K562 (cell line): ENCODE measurements around the gene SCARB2. TPM values are rescaled to one million over a fixed set of nuclear protein-coding genes. Genes with fewer than 3 reads are reported as not detected.

Experiments used
- ATAC-seq: fragments of 200-7000 bp; cut with Tn5 transposase; 3 replicates; pipeline ENCODE4 v1.9.1; 2020; ENCODE audit warnings: moderate library complexity
- BruUV-seq: library from RNA; stranded (reverse); fragments of 400-500 nt; replicated peaks from 2 replicates; lab custom pipeline; 2021; lab: Mats Ljungman, UMichigan
- CTCF ChIA-PET: fragments of 300-600 bp; formaldehyde crosslinking; extraction: SDS; loops from one replicate; lab custom pipeline; 2021; ENCODE audit warnings: low intra/inter-chr PET ratio; lab: Yijun Ruan, JAX
- POLR2A ChIA-PET: fragments of 300-600, 350-650 bp; sonication (Branson Sonifier 250); formaldehyde crosslinking; extraction: SDS; loops from one replicate; lab custom pipeline; 2021; ENCODE audit warnings: antibody characterized with exemption, inconsistent platforms; lab: Yijun Ruan, JAX
- DNase-seq, 4 experiments: peaks; one replicate each; pipeline versions ENCODE4 v3.0.0 to v3.0.0-alpha.2; 2011 to 2018; ENCODE audit warnings: low spot score in 3 of 4, mixed read lengths in 3 of 4; ENCODE audit errors: extremely low read depth in 1 of 4
- FAIRE-seq: peaks from 2 replicates; lab custom pipeline; 2011; peaks lifted over from hg19 to GRCh38; lab: Jason Lieb, UNC
- H2AFZ ChIP-seq: 2 replicates; pipeline ENCODE4 v1.6.0; 2011; ENCODE audit warnings: low read depth, low read length, control low read depth, inconsistent platforms
- H3K27ac ChIP-seq: fragments of 200-600 bp; 3 replicates; pipeline ENCODE4 v1.8.0; 2011; ENCODE audit warnings: low read depth, mild to moderate bottlenecking, control low read depth, inconsistent platforms, low read length, moderate library complexity, mixed read lengths; ENCODE audit errors: extremely low read depth
- H3K27me3 ChIP-seq, 2 experiments: fragments of 300-600 bp in 1 of 2; 2 replicates in 1 of 2; 3 replicates in 1 of 2; pipeline versions ENCODE4 v1.6.0 to v1.8.0; 2011; ENCODE audit warnings: inconsistent platforms in 2 of 2, low read length in 2 of 2, mild to moderate bottlenecking in 1 of 2, mixed read lengths in 1 of 2, moderate library complexity in 1 of 2; ENCODE audit not compliant: control insufficient read depth in 2 of 2, insufficient read depth in 2 of 2
- H3K36me3 ChIP-seq: fragments of 300-600 bp; 3 replicates; pipeline ENCODE4 v1.8.0; 2011; ENCODE audit warnings: mild to moderate bottlenecking, low read length, inconsistent platforms; ENCODE audit not compliant: control insufficient read depth, insufficient read depth
- H3K4me1 ChIP-seq, 2 experiments: fragments of 200-600 bp in 1 of 2; replicated peaks in 1 of 2; 2 replicates in 1 of 2; 3 replicates in 1 of 2; pipeline versions ENCODE4 v1.5.1 to v1.8.0; 2011; ENCODE audit warnings: inconsistent platforms in 2 of 2, low read length in 2 of 2, mild to moderate bottlenecking in 1 of 2, mixed read lengths in 1 of 2, moderate library complexity in 1 of 2; ENCODE audit not compliant: control insufficient read depth in 2 of 2, insufficient read depth in 2 of 2
- H3K4me2 ChIP-seq: 2 replicates; pipeline ENCODE4 v1.6.1; 2011; ENCODE audit warnings: low read length, control low read depth, inconsistent platforms, mixed read lengths; ENCODE audit not compliant: insufficient read depth
- H3K4me3 ChIP-seq: fragments of 200-600 bp; sonication (generic), shearing (Covaris generic); 2 replicates; pipeline ENCODE4 v1.5.1; 2016; ENCODE audit warnings: control low read depth, inconsistent platforms
- H3K79me2 ChIP-seq: fragments of 200-600 bp; 3 replicates; pipeline ENCODE4 v1.8.0; 2011; ENCODE audit warnings: low read length, inconsistent platforms; ENCODE audit not compliant: control insufficient read depth, insufficient read depth
- H3K9ac ChIP-seq, 2 experiments: 2 replicates each; pipeline versions ENCODE4 v1.6.0 to v1.6.1; 2011; ENCODE audit warnings: low read depth in 2 of 2, low read length in 2 of 2, control low read depth in 1 of 2, inconsistent platforms in 1 of 2, mild to moderate bottlenecking in 1 of 2, mixed read lengths in 1 of 2; ENCODE audit not compliant: insufficient read depth in 1 of 2
- H3K9me1 ChIP-seq: one replicate; pipeline ENCODE4 v1.6.0; 2011; ENCODE audit warnings: inconsistent platforms, mild to moderate bottlenecking, low read length, moderate library complexity; ENCODE audit not compliant: control insufficient read depth, insufficient read depth
- H3K9me3 ChIP-seq: replicated peaks from 2 replicates; pipeline ENCODE4 v1.5.1; 2011; ENCODE audit warnings: low read depth, low read length, inconsistent platforms; ENCODE audit not compliant: control insufficient read depth, insufficient read depth
- H4K20me1 ChIP-seq: replicated peaks from 2 replicates; pipeline ENCODE4 v1.6.1; 2011; ENCODE audit warnings: low read length, inconsistent platforms, mixed read lengths; ENCODE audit not compliant: control insufficient read depth, insufficient read depth
- GTF2F1 ChIP-seq: IDR thresholded peaks from 2 replicates; pipeline ENCODE4 v1.6.1; 2011; ENCODE audit warnings: low read depth, low read length, improper control_type of control experiment
- MAFG ChIP-seq: fragments of 450-650 bp; conservative IDR thresholded peaks from 2 replicates; pipeline ENCODE4 v1.6.1; 2016; ENCODE audit warnings: missing genetic modification characterization, missing compliant biosample characterization
- MAFK ChIP-seq: IDR thresholded peaks from 2 replicates; pipeline ENCODE4 v1.6.1; 2011; ENCODE audit warnings: low read length, improper control_type of control experiment
- NR1H2 ChIP-seq: sonication (generic); formaldehyde crosslinking; IDR thresholded peaks from 2 replicates; pipeline ENCODE4 v1.4.0; 2020; ENCODE audit warnings: mild to moderate bottlenecking, missing genetic modification reagents
- PURB ChIP-seq: sonication (generic); formaldehyde crosslinking; IDR thresholded peaks from 2 replicates; pipeline ENCODE4 v1.9.0; 2021; ENCODE audit warnings: low read depth, mild to moderate bottlenecking, missing genetic modification reagents
- RBBP5 ChIP-seq: fragments of 200-600 bp; sonication (generic); IDR thresholded peaks from 2 replicates; pipeline ENCODE4 v1.6.1; 2012; ENCODE audit warnings: borderline replicate concordance, mild to moderate bottlenecking, low read length, control low read depth, inconsistent platforms; ENCODE audit not compliant: insufficient read depth, poor library complexity, severe bottlenecking
- SIRT6 ChIP-seq: IDR thresholded peaks from one replicate; pipeline ENCODE4 v1.6.1; 2012; ENCODE audit warnings: low read depth, mild to moderate bottlenecking, control low read depth, inconsistent platforms, low read length, moderate library complexity
- YBX1 ChIP-seq: fragments of 450-650 bp; IDR thresholded peaks from 2 replicates; pipeline ENCODE4 v1.7.1; 2016; ENCODE audit warnings: mild to moderate bottlenecking
- ZC3H8 ChIP-seq: fragments of 450-650 bp; IDR thresholded peaks from 2 replicates; pipeline ENCODE4 v1.6.1; 2017
- ZNF175 ChIP-seq: fragments of 200-800 bp; sonication (Bioruptor generic); IDR thresholded peaks from 2 replicates; pipeline ENCODE4 v1.6.1; 2016; ENCODE audit warnings: low read depth, mild to moderate bottlenecking, missing genetic modification characterization, missing compliant biosample characterization
- ZNF23 ChIP-seq: fragments of 250-450 bp; sonication (Bioruptor Pico); IDR thresholded peaks from 2 replicates; pipeline ENCODE4 v1.4.0; 2020; ENCODE audit warnings: mild to moderate bottlenecking
- ZNF436 ChIP-seq: fragments of 250-450, 450-650 bp; sonication (Bioruptor Pico); formaldehyde crosslinking; IDR thresholded peaks from 2 replicates; pipeline ENCODE4 v1.7.0; 2020; ENCODE audit warnings: mild to moderate bottlenecking
- ZNF445 ChIP-seq: fragments of 250-450 bp; sonication (Bioruptor Pico); IDR thresholded peaks from 2 replicates; pipeline ENCODE4 v1.4.0; 2020; ENCODE audit warnings: low read depth, mild to moderate bottlenecking, moderate library complexity
- ZNF584 ChIP-seq: fragments of 200-800 bp; sonication (Bioruptor generic); IDR thresholded peaks from 2 replicates; pipeline ENCODE4 v1.6.1; 2016; ENCODE audit warnings: low read depth, mild to moderate bottlenecking, missing genetic modification characterization, missing compliant biosample characterization
- WGBS: fragments of 100-300 bp; shearing (Covaris generic); methylation state at CpG from one replicate; pipeline ENCODE4 v1.1.6; 2016; ENCODE audit warnings: low coverage, mixed read lengths; ENCODE audit not compliant: insufficient coverage; ENCODE audit errors: missing lambda C conversion rate; 5-methylcytosine and 5-hydroxymethylcytosine counted together
- in situ Hi-C: fragments of 300-500 bp; cut with MboI; formaldehyde crosslinking; loops from 4 replicates; pipeline ENCODE4 v1.15.0; 2018; ENCODE audit warnings: inconsistent platforms, mixed read lengths
- intact Hi-C: fragments of 100-400 bp; cut with micrococcal nuclease; formaldehyde crosslinking; loops from 2 replicates; pipeline ENCODE4 v1.14.2; 2022
- polyA plus RNA-seq, 8 experiments: library from polyadenylated mRNA; depleted of rRNA in 4 of 8; stranded (reverse) in 5 of 8; unstranded in 3 of 8; fragments of >200 nt; fragmentation: Nextera tagmentation in 2 of 8; fragmentation: Illumina TruSeq in 1 of 8; extraction: Ambion mirVana in 2 of 8; extraction: Trizol in 1 of 8; gene quantifications; 2 replicates each; pipeline versions ENCODE4 v1.2.1 to v1.2.3, GENCODE V29; 2011 to 2014; ENCODE audit warnings: inconsistent platforms in 1 of 8, missing spikeins in 1 of 8
- total RNA-seq, 7 experiments: library from RNA; depleted of rRNA in 6 of 7; stranded (reverse); fragments of >200 nt in 6 of 7; fragmentation: Illumina TruSeq in 2 of 7; extraction: Trizol in 2 of 7; gene quantifications; 2 replicates each; pipeline versions ENCODE4 v1.2.1 to v1.2.3, GENCODE V29; 2011 to 2021; ENCODE audit warnings: low replicate concordance in 1 of 7
- TF ChIP-seq, protein P1 (sequence below): sonication (generic); formaldehyde crosslinking; IDR thresholded peaks from 2 replicates; pipeline ENCODE4 v1.8.0; 2022; ENCODE audit warnings: mild to moderate bottlenecking, missing genetic modification reagents
- TF ChIP-seq, protein P2 (sequence below): fragments of 250-450 bp; sonication (Bioruptor Pico); IDR thresholded peaks from 2 replicates; pipeline ENCODE4 v1.5.0; 2020; ENCODE audit warnings: mild to moderate bottlenecking

SCARB2 gene
- total and polyA plus RNA-seq, 9 of the 15 experiments (the other 6 are each of a cell fraction or from before 2014, with no cell fraction given): 6.1 to 25.8 (median 17.8) TPM

DNA sequence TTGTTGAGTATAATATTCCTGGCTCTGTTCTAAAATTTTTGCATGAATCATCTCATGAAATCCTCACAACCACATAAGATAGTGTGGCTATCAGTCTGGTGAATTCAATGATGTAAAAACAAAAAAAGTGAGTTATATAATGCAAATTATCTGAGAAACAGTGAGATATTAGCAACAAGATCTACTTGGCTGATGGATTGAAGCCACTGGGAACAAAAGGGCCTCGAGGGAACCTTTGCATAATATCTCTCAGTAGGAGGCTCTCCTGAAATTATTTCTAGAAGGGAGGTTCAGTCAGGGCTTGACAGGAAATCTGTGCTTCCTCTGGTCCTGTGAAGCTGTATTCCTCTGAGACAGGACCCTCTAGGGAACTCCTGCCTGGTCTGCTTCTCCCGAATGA, 35.3 kb downstream of the SCARB2 start:
- H3K27me3 ChIP-seq: no peaks in the 10 kb centered on the region
- H3K36me3 ChIP-seq: peaks cover 24% of the 10 kb centered on the region; the same call in 2 of the 3 replicates
- no peak overlapping the region for H3K4me3 ChIP-seq
- WGBS: 48% methylated on average over 2 of the region's 2 CpGs
- H3K79me2 ChIP-seq: no peaks in the 10 kb centered on the region
- H3K4me1 ChIP-seq: peaks cover 0 to 5% of the 10 kb centered on the region in 2 experiments; a peak in 3 of 5 replicates
- H3K27ac ChIP-seq: no peak overlapping the region
- intact Hi-C loops (loop anchor here (2.0 kb wide), 1 partner anchor 125 kb away; no protein-coding TSS in a partner anchor), in situ Hi-C loops (no loop called here)
- no peak overlapping the region for H2AFZ ChIP-seq
- ATAC-seq (no peak), DNase-seq (no peak), FAIRE-seq (no peak)
- no peaks in the 10 kb centered on the region for H4K20me1 ChIP-seq
- H3K4me2 ChIP-seq: no peak overlapping the region
- ChIA-PET CTCF (no interaction called here), POLR2A (interaction anchor here (0.7 kb wide), 1 partner anchor 30 kb away, joined by 3 read pairs; no protein-coding TSS in a partner anchor)
- H3K9me3 ChIP-seq: no peaks in the 10 kb centered on the region
- no TSS peak for BruUV-seq
- H3K9ac ChIP-seq: no peak overlapping the region
- no peak for TF ChIP-seq MAFK
- TF ChIP-seq, protein P1, sequence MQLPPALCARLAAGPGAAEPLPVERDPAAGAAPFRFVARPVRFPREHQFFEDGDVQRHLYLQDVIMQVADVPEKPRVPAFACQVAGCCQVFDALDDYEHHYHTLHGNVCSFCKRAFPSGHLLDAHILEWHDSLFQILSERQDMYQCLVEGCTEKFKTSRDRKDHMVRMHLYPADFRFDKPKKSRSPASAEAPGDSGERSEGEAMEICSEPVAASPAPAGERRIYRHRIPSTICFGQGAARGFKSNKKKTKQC (CRISPR knock-in tag): no peak
- no peak for TF ChIP-seq MAFG (tag)
- H3K9me1 ChIP-seq: no peaks in the 10 kb centered on the region

DNA sequence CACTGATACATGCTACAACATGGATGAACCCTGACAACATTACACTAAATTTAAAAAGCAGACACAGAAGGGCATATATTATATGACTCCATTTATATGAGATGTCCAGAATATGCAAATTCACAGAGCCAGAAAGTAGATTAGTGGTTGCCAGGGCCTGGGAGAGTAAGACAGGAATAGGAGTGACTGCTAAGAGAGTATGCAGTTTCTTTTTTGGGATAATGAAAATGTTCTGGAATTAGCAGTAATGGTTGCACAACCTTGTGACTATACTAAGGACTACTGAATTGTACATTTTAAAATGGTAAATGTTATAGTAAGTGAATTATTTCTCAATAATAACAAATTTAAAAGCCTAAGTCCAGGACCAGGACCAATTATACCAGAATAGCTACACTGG, 35.9 kb downstream of the SCARB2 start:
- Histone ChIP-seq H3K27ac (no peak overlapping the region), H3K4me1 (peaks cover 0 to 5% of the 10 kb centered on the region in 2 experiments; a peak in 3 of 5 replicates), H3K79me2 (no peaks in the 10 kb centered on the region), H3K4me2 (no peak overlapping the region), H3K36me3 (peaks cover 29% of the 10 kb centered on the region; the same call in 2 of the 3 replicates), H3K9me1 (no peaks in the 10 kb centered on the region), H4K20me1 (no peaks in the 10 kb centered on the region), H2AFZ (no peak overlapping the region), H3K9me3 (no peaks in the 10 kb centered on the region), H3K9ac (no peak overlapping the region), H3K27me3 (no peaks in the 10 kb centered on the region), H3K4me3 (no peak overlapping the region)
- DNase-seq (no peak), ATAC-seq (no peak), FAIRE-seq (no peak)
- no peak for TF ChIP-seq RBBP5
- no peak for TF ChIP-seq PURB
- no peak for TF ChIP-seq ZNF175 (CRISPR knock-in tag)
- TF ChIP-seq YBX1: no peak
- TF ChIP-seq ZNF584 (CRISPR knock-in tag): no peak
- TF ChIP-seq, protein P2, sequence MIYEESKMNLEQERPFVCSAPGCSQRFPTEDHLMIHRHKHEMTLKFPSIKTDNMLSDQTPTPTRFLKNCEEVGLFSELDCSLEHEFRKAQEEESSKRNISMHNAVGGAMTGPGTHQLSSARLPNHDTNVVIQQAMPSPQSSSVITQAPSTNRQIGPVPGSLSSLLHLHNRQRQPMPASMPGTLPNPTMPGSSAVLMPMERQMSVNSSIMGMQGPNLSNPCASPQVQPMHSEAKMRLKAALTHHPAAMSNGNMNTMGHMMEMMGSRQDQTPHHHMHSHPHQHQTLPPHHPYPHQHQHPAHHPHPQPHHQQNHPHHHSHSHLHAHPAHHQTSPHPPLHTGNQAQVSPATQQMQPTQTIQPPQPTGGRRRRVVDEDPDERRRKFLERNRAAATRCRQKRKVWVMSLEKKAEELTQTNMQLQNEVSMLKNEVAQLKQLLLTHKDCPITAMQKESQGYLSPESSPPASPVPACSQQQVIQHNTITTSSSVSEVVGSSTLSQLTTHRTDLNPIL (CRISPR knock-in tag): no peak
- TF ChIP-seq NR1H2 (CRISPR knock-in tag): no peak
- TF ChIP-seq ZNF436 (CRISPR knock-in tag): no peak
- no peak for TF ChIP-seq ZNF23 (CRISPR knock-in tag)
- no peak for TF ChIP-seq SIRT6
- no peak for TF ChIP-seq GTF2F1
- no peak for TF ChIP-seq ZC3H8
- TF ChIP-seq ZNF445 (CRISPR knock-in tag): no peak
- POLR2A ChIA-PET: interaction anchor here (0.7 kb wide), 1 partner anchor 31 kb away, joined by 3 read pairs; no protein-coding TSS in a partner anchor
- CTCF ChIA-PET: no interaction called here
- in situ Hi-C loops: no loop called here
- intact Hi-C loops: loop anchor here (2.0 kb wide), 1 partner anchor 125 kb away; no protein-coding TSS in a partner anchor
- no TSS peak for BruUV-seq
